Measurements from ENCODE around the gene ZNF827. TPM values are rescaled to one million over a fixed set of nuclear protein-coding genes. Genes with fewer than 3 reads are reported as not detected.

ZNF827 gene, protein sequence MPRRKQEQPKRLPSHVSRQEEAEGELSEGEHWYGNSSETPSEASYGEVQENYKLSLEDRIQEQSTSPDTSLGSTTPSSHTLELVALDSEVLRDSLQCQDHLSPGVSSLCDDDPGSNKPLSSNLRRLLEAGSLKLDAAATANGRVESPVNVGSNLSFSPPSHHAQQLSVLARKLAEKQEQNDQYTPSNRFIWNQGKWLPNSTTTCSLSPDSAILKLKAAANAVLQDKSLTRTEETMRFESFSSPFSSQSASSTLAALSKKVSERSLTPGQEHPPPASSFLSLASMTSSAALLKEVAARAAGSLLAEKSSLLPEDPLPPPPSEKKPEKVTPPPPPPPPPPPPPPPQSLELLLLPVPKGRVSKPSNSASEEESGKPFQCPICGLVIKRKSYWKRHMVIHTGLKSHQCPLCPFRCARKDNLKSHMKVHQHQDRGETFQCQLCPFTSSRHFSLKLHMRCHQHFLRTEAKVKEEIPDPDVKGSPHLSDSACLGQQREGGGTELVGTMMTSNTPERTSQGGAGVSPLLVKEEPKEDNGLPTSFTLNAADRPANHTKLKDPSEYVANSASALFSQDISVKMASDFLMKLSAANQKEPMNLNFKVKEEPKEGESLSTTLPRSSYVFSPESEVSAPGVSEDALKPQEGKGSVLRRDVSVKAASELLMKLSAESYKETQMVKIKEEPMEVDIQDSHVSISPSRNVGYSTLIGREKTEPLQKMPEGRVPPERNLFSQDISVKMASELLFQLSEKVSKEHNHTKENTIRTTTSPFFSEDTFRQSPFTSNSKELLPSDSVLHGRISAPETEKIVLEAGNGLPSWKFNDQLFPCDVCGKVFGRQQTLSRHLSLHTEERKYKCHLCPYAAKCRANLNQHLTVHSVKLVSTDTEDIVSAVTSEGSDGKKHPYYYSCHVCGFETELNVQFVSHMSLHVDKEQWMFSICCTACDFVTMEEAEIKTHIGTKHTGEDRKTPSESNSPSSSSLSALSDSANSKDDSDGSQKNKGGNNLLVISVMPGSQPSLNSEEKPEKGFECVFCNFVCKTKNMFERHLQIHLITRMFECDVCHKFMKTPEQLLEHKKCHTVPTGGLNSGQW
- 25.7 TPM for total RNA-seq

DNA sequence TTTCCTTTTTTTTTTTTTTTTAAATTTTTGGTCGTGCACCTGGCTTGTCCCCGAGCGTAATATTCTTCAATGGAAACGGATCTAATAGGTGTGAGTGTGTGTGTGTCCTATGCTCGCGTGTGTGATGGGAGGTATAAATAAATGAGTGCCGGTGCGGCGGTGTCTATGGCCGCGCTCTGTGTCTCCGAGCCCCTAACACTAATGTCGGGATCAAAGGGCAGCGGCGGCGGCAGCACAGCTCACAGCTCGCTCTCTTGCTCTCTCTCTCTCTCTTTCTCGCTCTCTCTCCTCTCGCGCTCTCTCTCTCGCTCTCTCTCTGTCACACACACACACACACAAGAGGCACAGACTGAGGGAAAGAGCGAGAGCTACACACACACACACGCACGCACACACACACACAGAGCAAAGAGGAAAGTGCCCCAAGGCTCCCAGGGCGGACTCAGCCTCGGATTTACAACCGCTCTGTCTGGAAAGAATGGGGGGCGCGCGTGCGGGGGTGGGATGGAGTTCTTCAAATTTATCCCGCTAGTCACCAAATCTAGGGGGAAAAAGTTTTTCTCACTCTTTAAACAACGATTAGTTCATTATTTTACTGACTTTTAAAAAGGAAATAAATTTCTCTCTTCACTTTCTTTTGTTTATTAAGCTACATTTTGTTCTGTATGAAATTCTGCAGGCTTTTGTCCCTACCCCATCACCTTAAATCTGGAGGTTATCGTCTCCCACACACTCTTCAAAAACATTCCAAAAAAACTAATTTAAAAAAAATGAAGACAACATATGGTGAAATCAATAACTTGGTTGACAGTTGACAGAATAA, at the start of gene ZNF827:
Gene ZNF827, minus strand, starts transcription at position 206 of the 823 bp plus-strand sequence. CDS start 416 bp downstream, outside the sequence.
- DNase-seq = peak; percentile 85

GRCh38 chr4:145984563-145984962, 45.9 kb upstream of the ZNF827 start:
- DNase-seq = no peak

DNA sequence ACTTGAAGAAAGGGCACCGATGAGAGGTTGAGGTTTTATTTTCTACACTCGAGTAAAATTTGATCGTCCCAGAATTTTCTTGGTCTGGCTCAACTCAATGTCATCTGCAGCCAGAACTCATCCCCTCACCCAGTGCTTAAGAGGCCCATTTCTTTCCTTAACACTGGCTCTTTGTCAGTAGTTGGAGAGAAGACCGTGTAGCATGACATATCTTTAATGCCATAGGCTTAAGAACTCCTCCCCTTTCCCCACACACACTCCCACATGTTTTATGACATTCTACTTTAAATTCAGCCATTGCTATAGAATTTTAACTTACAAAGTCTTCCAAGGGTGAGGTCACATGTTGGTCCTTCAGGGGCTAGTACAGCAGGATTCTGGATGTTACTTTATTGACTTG, 44.2 kb upstream of the ZNF827 start:
- DNase-seq = no peak

- no peak for DNase-seq
These were observed 40.5 kb upstream of the ZNF827 start for GRCh38 chr4:145979160-145979559.

GRCh38 chr4:145976680-145977079, 38.1 kb upstream of the ZNF827 start:
- DNase-seq = no peak

DNA sequence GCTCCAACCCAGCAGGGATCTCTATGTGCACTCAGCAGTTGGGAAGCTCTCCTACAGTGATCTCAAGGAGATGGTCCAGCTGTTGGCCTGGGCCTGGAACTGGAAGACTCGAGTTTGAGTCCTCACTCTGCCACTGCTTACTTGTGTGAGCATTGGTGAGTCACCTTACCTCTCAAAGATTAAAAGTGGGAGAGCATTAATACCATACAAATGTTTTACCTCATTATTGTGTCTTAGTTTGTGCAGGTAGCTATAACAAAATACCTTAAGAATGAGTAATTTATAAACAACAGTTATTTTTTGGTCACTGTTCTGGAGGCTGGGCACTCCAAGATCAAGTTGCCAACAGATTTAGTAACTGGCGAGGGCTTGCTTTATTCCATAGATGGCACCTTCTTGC, 21.4 kb upstream of the ZNF827 start:
- no peak for DNase-seq

GRCh38 chr4:145957302-145957701, 18.7 kb upstream of the ZNF827 start:
- DNase-seq = no peak

DNA sequence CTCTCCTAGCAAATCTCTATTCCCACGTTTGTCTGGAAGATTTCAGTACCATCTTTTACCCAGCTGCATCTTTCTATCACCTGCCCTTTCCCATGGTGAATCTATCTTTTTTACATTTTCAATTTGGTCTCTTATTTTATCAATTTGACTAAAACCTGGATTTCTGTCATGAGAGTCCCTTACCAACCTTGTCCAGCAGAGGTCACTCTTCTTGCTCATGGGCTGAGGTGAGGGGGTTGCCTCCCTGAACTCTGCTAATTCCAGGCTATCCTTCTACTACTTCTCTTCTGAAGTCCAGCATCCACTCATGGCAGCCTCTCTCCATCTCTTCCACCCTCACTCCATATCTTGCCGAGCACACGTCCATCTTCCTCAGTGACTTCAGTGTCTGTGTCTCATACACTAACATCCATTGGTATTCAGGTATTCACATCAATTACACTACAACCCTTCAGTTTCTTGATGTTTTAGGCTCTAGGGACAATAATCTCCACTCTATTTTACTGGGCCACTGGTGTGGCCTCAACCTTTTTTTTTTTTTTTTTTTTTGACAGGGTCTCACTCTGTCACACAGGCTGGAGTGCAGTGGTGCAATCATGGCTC, 17.8 kb upstream of the ZNF827 start:
- DNase-seq = peak; percentile 36

DNA sequence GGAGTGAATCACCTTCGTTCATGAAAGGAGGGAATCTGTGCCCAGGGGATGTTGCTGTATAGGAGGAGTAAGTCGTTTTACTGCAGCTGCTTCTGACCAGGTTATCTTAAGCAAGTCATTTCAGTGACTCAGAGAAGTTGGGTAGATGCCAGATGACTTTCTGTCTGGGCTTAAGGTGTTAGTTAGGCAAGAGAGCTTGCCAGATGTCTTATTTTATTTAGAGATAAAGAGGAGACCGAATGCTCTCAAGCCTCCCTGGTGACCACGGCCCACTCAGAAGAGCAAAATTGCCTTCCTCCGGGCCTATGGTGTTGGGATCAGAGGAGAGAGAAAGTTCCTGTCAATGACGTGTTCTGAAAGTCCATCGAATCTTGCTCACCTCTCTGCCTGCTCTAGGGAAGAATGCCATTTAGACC, 16.3 kb upstream of the ZNF827 start:
- no peak for DNase-seq

DNA sequence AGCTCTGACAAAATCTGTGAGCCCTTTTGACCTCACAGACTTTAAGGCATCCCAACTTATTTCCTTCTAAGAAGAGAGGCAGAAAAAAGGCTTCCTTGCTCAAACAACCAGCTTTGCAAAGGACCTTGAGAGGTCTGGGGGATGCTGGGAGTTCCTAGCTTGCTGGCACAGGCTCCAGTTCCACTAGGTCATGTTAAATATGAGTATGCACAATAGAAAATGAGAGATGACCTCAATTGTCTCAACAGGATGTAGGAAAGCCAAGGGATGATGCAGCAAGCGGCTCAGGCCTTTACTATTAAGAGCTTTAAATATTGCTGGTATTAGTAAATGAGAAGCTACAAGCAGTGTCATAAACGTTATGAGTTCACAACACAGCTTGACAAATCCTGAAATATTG, 13.3 kb upstream of the ZNF827 start:
- DNase-seq = no peak

GRCh38 chr4:145945431-145946155, 7.0 kb upstream of the ZNF827 start:
- no peak for DNase-seq

GRCh38 chr4:145944886-145945285, 6.3 kb upstream of the ZNF827 start:
- no peak for DNase-seq

- DNase-seq = peak; percentile 8
These were observed 1.2 kb upstream of the ZNF827 start for GRCh38 chr4:145939856-145940255.

DNA sequence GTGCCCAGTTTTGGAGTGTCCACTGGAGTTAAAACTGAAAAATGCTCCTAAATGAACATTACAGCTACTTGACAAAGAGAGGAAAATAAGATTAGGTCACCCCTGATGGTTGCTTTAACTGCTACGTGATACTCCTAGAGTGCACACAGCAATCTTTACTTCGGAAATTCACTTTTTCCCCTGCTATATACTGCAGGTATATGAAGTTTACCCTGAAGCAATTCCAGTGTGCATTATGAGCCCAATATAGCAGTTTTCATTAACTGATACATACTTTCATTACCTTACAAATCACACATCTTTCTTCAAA, 773 bp upstream of the ZNF827 start:
- DNase-seq = no peak

DNA sequence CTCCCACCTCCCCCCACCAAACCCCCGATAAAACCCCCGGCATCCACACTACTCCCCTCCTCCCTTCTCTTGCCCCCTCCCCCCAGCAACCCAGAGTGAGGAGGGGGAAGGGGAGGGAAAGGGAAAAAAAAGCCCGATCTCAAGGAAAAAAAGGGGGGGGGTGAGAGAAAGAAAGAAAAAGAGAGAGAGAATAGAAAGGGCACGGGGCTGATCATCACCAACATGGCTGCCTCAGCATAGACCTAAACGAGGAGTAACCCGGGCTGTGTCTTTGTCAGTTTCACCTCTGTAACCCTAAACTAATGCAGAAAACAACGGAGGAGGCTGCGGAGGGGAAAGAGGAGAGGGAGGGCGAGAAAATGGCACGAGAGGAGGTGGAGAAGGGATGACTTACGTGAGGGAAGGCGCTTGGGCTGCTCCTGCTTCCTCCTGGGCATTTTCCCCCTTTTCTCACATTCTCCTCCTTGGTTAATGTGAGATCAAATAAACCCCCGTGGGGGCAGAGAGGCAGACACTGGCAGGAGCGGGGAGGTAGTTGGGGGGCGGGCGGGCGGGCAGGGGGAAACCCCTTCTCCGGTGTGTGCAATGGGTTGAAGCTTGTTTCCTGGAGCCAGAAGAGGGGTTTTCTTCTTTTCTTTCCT, 532 bp downstream of the ZNF827 start:
- peak; percentile 75 for DNase-seq

GRCh38 chr4:145936997-145937901, 1.4 kb downstream of the ZNF827 start:
- DNase-seq = peak; percentile 89

GRCh38 chr4:145936142-145936996, 2.3 kb downstream of the ZNF827 start:
- DNase-seq = peak; percentile 94

Measured in tongue (tissue), 2 donors.